Middle frontal gyrus (tissue), 1 donor: ENCODE measurements around the gene NRXN3.

Experiments used
- DNase-seq: peaks from one replicate; pipeline ENCODE4 v3.0.0-alpha.2; 2015; ENCODE audit warnings: low spot score; ENCODE audit errors: extremely low spot score

Gene NRXN3

GRCh38 chr14:79511146-79511545 lies 1341.0 kb downstream of the NRXN3 start:
- DNase-seq: no peak

GRCh38 chr14:79513446-79513845 lies 1343.3 kb downstream of the NRXN3 start:
- DNase-seq: no peak

GRCh38 chr14:79514700-79515099 lies 1344.5 kb downstream of the NRXN3 start:
- no peak for DNase-seq

GRCh38 chr14:79515158-79515557 lies 1345.0 kb downstream of the NRXN3 start:
- no peak for DNase-seq

GRCh38 chr14:79516009-79516408 lies 1345.8 kb downstream of the NRXN3 start:
- no peak for DNase-seq

GRCh38 chr14:79525416-79525815 lies 1355.2 kb downstream of the NRXN3 start:
- DNase-seq: no peak

GRCh38 chr14:79528828-79529416 lies 1358.7 kb downstream of the NRXN3 start:
- no peak for DNase-seq

GRCh38 chr14:79530555-79530954 lies 1360.4 kb downstream of the NRXN3 start:
- no peak for DNase-seq

GRCh38 chr14:79534703-79535353 lies 1364.7 kb downstream of the NRXN3 start:
- no peak for DNase-seq

- no peak for DNase-seq
Observed at GRCh38 chr14:79540394-79540793, 1370.2 kb downstream of the NRXN3 start.

- DNase-seq: no peak
Observed at GRCh38 chr14:79542121-79542520, 1371.9 kb downstream of the NRXN3 start.

GRCh38 chr14:79543348-79543747 lies 1373.2 kb downstream of the NRXN3 start:
- DNase-seq: no peak

- no peak for DNase-seq
Observed at GRCh38 chr14:79543967-79544697, 1374.0 kb downstream of the NRXN3 start.

- DNase-seq: no peak
Observed at GRCh38 chr14:79544698-79545070, 1374.5 kb downstream of the NRXN3 start.

- no peak for DNase-seq
Observed at GRCh38 chr14:79548836-79549235, 1378.7 kb downstream of the NRXN3 start.

- DNase-seq: no peak
Observed at GRCh38 chr14:79549515-79549914, 1379.3 kb downstream of the NRXN3 start.

GRCh38 chr14:79551523-79551922 lies 1381.3 kb downstream of the NRXN3 start:
- DNase-seq: no peak

GRCh38 chr14:79552778-79553177 lies 1382.6 kb downstream of the NRXN3 start:
- no peak for DNase-seq

- DNase-seq: no peak
Observed at GRCh38 chr14:79554816-79555215, 1384.6 kb downstream of the NRXN3 start.

GRCh38 chr14:79555429-79555828 lies 1385.3 kb downstream of the NRXN3 start:
- no peak for DNase-seq

- no peak for DNase-seq
Observed at GRCh38 chr14:79557309-79557708, 1387.1 kb downstream of the NRXN3 start.

GRCh38 chr14:79562185-79562584 lies 1392.0 kb downstream of the NRXN3 start:
- no peak for DNase-seq

- no peak for DNase-seq
Observed at GRCh38 chr14:79564371-79564770, 1394.2 kb downstream of the NRXN3 start.
